ENCODE measurements around the gene FCSK. TPM values are rescaled to one million over a fixed set of nuclear protein-coding genes. Genes with fewer than 3 reads are reported as not detected.

Gene FCSK
- polyA plus RNA-seq, 4 donors: 13.7 to 17.5 (median 14.2) TPM

DNA sequence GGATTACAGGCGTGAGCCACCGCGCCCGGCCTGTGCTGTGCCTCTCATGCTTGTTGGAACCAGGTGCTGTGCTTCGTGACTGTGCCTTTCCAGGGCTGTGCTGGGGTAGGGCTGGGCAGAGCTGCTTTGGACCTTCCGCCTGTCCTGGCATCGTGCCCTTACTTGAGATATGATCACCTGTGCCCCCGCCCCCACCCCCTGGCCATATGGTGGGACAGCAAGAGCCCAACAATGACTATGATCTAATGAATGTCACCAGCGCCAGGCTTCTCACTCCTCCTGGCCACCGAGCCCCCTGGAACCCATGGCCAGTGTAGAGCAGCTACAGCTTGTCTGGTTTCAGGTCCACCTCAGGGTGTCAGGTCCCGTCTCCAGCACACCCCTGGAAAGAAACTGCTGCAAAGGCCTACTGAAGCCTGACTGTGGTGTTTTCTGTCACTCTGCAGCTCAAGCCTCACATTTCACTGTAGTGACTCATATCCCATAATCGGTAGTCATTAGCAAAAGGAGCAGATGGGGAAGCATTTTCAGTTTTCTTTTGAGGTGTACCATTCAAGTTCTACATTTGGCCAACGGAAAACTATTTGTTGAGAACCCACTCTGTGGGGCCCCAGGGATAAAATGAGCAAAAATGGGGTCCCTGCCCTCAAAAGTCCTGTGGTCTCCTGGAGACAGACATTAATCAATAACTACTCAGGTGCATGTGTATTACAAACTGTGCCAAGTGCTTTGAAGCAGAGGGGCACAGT lies 22.1 kb downstream of the FCSK start:
- DNase-seq (ENCODE audit: low read depth in 4 of 4, low spot score in 3 of 4): no peak

DNA sequence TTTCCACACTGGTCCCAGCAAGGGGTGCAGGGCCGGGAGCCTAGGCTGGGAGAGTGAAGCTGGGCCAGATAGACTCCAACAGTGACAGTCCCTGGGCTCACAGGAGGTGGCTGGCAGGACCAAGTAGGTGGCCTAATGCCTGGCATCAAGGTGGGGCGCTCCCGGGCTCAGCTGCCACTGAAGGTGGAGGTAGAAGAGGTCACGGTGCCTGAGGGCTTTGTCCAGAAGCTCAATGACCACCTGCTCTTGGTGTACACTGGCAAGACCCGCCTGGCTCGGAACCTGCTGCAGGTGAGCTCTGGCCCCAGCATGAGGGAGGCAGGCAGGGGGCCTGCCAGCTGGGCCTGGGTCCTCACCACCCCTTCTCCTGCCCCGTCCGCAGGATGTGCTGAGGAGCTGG lies 23.8 kb downstream of the FCSK start:
- DNase-seq (ENCODE audit: low read depth in 4 of 4, low spot score in 3 of 4): no peak

DNA sequence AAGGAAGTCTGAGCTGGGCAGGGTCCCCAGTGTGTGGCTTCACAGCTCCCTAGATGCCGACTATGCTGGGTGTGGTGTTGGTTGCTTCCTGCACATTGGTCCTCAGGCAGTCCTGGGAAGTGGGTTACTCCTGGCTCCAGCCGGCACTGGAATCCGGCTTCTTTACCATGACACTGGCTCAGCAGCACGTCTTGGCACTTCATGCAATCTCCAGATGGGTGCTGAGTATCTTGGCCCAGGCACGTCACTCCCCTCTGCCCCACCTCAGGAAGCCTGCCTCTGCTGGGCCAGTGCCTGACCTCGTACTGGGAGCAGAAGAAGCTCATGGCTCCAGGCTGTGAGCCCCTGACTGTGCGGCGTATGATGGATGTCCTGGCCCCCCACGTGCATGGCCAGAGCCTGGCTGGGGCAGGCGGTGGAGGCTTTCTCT lies 24.5 kb downstream of the FCSK start:
- no peak for DNase-seq (ENCODE audit: low read depth in 4 of 4, low spot score in 3 of 4)

DNA sequence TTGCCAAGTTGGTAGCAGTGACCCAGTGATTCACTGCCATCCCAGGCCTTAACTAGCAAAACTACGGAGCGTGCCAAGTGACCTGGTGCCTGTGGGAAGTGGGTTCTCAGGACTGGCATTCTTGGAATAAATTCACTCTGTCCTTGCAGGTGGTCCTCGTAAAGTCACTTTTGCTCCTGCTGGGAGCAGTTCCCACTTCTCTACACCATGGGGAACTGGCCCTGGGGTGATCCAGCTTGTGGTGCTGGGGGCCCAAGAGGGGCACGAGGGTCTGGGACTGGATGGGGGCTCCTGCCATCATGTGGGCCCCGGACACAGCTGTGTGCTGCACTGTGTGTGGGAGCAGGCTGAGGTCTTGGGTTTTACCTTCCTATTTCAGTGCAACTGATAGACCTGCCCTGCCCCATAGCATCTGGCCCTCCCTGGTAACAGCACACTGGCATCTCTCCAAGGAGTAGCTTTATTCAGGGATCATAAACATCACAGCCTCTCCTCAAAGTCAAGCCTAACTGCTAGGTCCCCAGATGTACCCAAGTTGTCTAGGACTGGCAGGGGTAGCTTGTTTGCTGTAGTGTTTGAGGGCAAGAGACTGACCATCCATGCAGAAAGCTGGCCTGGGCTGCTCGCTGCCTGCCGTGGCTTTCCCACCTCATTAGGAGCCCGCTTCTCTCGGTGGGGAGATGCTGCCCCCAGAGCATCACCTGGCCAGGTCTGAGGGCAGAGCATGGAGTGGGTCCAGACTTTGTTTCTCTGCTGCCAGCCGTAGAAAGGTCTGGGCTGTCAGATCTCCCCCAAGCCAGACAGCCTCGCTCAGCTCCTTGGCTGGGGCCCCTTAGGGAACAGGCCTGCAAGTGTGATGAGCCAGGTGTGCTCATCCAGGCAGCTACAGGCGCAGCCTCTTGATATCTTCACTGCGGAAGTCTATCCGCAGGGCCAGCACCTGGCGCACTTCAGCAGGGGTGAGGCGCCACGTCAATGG lies 26.0 kb downstream of the FCSK start:
- DNase-seq (ENCODE audit: low read depth in 4 of 4, low spot score in 3 of 4): no peak

DNA sequence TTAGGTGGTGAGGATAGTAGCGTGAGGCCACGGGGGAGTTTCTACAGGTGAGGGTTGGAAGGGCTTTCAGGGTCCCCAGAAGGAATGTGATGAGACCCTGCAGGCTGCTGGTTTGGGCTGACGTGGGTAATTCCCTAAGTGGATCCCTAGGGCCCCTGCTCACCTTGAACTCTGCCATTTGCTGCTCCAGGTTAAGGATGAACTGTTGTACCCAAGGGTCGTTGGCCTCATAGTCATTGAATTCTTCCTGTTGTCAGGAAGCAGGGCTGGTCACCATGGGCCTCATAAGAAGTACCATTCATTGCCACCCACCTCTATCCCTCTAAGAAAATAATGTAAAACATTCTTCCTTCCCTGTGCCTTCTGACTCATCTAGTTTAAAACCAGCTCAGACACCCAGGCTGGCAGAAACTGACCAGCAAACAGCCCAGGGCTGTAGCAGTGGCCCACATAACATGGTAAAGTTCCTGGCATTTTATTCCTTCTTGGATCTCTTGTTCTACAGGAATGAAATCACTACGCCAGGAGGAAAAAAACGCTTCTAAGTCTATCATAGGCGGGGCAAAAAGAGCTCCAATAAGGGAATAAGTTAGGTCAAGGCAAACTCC lies 27.6 kb downstream of the FCSK start:
- DNase-seq (ENCODE audit: low read depth in 4 of 4, low spot score in 3 of 4): no peak

DNA sequence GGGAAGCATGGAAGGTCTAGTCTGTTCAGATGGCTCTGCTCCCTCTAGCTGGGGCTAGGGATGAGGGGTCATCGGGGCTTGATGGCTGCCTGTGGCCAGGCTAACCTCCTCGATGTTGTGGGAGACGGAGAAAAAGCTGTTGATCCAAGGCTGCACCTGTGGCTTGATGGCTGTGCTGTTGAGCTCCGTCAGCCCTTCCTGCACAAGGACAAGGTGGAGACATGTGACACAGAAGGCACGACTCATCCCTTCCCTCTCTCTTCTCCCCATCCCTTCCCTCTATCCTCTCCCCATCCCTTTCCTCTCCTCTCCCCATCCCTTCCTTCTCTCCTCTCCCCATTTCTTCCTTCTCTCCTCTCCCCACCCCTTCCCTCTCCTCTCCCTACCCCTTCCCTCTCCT lies 28.2 kb downstream of the FCSK start:
- DNase-seq (ENCODE audit: low read depth in 4 of 4, low spot score in 3 of 4): no peak

DNA sequence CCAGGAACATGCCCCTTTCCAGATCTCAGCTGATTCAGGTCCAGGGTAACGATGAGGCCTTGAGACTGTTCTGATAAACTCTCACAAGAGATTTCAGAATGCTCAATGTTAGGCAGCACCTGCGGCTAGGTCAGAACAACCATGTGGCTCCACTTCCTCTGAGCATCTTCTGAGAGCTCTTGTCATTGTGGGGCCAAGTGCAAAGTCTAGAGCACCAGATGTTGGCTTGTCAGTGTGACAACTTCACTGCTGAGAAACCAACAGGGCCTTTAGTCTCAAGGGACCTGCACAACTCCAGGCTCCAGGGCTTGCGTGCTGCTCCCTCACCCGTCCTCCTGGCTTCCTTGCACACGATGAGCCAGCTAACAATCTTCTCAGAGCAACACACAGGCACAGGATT lies 29.0 kb downstream of the FCSK start:
- DNase-seq (ENCODE audit: low read depth in 4 of 4, low spot score in 3 of 4): no peak

DNA sequence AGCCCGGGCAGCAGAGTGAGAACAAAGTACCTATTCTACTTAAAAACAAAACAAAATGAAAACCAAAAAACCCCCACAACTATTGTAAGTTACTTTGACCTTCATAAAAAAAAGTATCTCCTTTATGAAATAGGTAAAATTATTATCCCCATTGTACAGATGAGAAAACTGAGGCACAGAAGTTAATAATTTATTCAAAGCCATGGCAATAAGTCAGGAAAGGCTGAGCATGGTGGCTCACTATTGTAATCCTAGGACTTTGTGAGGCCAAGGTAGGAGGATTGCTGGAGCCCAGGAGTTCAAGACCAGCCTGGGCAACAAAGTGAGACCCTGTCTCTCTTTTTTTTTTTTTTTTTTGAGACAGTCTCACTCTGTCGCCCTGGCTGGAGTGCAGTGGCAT lies 30.5 kb downstream of the FCSK start:
- no peak for DNase-seq (ENCODE audit: low read depth in 4 of 4, low spot score in 3 of 4)

DNA sequence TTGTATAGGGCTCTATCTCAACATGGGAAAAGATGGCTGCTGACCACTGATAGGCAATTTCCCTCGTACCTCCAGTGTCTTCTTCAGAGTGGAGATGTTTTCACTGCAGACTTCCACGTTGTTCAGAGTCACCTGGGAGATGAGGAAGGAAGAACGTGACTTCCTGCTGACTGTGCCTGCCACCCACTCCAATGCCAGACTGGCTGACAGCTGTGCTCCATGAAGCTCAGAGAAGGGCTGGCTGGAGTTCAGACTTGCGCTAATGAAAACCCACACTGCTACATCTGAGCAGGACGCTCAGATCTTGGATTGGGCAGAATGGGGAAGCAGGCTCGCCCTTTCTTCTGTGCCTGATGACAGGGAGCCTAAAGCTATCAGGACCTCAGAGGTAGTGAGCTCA lies 35.9 kb downstream of the FCSK start:
- no peak for DNase-seq (ENCODE audit: low read depth in 4 of 4, low spot score in 3 of 4)

DNA sequence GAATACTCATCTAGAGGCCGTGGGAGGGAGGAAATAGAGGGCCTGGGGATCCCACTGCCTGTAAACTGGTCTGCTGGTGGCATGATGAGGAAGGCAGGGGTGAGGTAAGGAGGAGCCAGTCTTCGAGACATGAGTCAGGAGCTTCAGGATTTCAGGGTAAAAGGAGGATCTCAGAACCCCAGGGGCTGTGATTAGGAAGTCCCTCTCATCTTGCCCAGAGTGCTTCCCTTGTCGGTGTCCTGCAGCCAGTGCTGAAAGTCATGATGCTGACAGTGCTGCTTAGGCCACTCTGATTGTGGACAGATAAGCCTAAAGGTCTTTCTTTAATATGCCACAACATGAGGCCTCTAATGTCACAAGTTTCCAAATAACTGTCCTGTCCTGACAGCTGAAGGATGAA lies 39.4 kb downstream of the FCSK start:
- no peak for DNase-seq (ENCODE audit: low read depth in 4 of 4, low spot score in 3 of 4)

DNA sequence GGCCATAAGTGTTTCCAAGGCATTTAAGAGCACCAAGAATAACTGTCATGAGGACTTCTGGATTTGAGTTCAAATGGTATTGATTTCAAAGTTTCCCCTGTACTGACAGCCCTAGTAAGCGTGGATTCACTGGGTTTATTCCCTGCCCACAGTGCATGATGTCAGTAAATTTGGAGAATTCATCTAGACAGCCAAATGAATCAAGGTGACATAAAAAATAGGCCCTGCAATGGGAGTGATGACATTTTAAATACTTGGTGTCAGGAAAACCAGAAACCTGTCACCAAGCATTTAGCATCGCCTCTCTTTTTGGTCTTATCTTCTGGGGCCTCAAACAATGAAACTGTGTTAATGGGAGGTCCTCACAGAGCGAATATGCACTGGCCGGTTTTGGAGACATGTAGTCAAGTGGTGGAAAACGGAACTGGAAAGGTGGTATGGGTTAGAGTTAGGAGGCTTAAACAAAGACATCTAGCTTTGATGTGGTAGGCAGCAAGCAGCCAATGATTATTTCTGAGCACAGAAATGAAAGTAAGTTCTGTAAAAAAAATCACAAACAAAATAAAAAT lies 39.9 kb downstream of the FCSK start:
- DNase-seq (ENCODE audit: low read depth in 4 of 4, low spot score in 3 of 4): no peak

DNA sequence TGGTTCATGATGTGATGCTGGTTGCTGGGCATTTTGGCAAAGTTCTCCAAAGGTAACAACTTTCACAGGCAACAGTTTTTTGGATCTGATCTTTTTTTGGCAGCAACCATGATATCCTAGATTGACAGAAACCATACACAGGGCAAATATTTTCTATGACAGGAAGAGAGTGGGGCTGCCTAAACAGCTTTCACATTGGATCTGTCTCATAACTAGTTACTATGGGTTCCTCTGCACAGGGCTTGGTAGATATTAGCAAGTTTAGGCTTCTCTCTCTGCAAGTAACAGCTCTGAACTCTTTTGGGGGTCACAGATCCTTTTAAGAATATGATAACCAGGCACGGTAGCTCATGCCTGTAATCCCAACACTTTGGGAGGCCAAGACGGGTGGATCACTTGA lies 40.4 kb downstream of the FCSK start:
- DNase-seq (ENCODE audit: low read depth in 4 of 4, low spot score in 3 of 4): no peak

DNA sequence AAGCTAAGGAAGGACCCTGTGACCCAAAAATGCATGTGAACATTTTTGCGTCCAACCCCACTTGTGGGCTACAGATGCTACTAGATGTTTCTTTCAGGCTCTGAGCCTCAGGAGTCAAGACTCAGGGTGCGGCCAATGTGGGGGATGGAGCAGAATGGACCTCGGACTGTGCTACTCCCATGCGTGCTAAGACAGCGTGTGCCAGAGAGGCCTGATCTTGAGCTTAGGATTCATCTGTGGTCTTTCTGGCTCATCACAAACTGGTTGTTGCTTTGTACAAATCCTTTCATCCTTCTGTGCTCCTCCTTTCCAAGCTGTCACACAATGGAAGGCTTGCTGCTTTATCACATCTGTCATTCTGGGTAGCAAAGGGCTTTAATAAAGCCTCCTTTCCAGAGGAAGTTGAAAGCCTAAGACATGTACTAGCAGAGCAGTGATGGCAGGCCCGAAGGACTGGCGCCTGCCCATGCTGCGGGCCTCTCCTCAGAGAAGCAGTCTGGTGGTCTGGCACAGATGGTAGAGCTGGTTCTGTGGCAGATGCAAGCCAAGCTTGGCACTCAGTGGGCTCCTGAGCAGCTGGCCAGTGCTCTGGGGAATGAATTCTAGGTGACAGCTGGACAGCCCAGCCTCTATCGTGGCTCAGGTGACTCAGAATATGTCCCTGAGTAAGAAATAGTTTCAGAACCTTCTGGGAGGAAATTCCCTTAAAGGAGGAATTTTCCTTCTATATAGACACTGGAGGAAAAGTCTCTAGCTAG lies 41.2 kb downstream of the FCSK start:
- DNase-seq (ENCODE audit: low read depth in 4 of 4, low spot score in 3 of 4): no peak

DNA sequence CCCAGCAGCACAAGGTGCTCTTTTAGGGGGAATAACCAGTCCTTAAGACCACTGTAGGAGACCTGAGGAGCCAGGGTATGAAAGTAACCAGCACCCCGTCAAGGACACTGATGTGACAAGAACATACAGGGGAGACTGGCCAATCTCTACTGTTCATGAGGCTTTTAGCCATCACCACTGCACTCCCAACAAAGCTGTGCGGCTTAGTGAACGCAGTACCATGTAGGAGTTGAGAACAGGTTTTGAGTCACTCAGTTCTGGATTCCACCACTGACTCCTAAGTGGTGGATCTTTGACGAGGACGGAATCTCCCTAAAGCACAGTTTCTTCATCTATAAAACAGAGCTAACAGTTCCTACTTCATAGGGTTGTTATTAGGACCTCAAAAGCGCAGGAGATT lies 42.1 kb downstream of the FCSK start:
- DNase-seq (ENCODE audit: low read depth in 4 of 4, low spot score in 3 of 4): no peak

DNA sequence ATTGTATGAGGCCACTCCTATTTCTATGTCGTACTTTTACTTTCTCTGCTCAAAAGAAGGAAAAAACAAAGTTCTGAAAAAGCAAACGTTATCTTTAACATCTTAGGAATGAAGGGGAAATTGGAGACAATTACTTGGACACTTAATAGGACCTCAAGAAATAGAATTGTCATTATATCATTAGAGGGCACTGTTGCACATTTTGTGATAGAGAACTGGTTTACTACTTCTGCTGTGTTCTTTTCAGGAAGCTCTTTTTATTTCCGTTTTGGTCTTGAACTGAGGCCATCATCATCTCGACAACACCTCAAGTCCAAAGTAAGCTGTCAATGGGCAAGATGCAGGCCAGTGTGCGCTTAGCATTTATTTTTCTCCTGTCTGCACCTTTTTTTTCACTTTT lies 54.4 kb downstream of the FCSK start:
- DNase-seq (ENCODE audit: low read depth in 4 of 4, low spot score in 3 of 4): no peak

DNA sequence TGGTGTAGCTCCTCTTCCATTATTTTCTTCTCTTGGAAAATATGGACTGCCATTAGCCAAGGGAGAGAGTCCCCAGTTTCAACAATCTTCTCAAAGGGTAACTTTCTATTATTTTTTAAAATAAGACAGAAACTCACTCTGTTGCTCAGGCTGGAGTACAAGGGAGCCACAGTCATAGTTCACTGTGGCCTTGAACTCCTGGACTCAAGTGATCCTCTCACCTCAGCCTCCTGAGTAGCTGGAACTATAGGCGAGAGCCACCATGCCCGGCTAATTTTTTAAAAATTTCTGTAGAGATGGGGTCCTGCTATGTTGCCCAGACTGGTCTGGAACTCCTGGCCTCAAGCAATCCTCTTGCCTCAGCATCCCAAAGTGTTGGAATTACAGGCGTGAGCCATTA lies 55.8 kb downstream of the FCSK start:
- no peak for DNase-seq (ENCODE audit: low read depth in 4 of 4, low spot score in 3 of 4)

DNA sequence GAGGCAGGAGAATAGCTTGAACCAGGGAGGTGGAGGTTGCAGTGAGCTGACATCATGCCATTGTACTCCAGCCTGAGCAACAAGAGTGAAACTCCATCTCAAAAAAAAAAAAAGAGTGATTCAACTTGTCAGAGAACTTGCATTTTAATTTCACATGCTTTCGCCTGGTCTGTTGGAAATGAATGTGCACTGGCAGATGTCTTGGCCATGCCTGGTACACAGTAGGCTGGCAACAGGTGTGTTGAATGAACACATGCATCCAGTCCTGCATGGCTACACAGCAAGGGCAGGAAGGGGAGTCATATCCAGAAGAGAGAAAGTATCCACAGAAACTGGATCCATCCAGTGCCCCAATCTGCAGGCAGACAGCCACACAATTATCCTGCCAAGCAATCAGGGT lies 57.4 kb downstream of the FCSK start:
- no peak for DNase-seq (ENCODE audit: low read depth in 4 of 4, low spot score in 3 of 4)

DNA sequence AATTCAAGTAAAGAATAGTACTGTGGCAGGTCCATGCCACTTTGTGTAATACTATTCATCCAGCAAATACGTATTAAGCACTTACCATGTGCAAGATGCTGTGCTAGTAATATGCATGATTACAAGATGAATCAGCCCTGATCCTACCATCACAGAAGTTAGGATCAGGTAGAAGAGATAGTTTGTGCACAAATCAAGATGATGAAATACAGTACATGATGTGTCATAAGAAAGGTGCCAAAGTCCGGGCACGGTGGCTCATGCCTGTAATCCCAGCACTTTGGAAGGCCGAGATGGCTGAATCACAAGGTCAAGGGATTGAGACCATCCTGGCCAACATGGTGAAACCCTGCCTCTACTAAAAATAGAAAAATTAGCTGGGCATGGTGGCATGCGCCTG lies 58.1 kb downstream of the FCSK start:
- no peak for DNase-seq (ENCODE audit: low read depth in 4 of 4, low spot score in 3 of 4)

DNA sequence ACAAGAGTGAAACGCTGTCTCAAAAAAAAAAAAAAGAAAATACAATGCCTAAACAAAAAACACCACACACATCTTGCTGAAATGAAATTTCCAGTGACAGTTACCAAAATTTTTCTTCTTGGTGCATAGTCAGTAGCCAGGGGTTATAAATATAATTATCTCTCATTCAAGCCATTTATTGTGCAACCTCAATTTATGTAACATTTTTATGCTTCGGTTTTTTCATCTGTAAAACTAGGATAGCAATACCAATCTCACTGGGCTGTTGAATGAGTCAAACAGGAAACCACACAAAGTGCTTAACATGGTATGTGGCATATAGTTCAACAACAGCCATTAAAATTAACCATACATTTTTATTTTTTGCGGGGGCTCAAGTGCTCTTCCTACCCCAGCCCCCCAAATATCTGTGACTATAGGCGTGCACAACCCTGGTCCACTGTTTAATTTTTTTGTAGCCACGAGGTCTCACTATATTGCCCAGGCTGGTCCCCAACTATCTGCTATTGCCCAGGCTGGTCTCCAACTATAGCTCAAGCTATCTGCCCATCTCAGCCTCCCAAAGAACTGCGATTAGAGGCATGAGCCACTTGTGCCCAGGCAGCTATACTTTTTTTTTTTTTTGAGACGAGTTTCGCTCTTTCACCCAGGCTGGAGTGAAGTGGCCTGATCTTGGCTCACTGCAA lies 66.4 kb downstream of the FCSK start:
- no peak for DNase-seq (ENCODE audit: low read depth in 4 of 4, low spot score in 3 of 4)
